GM19238 (cell line): ENCODE results near the gene PRSS35.
"Not testable (repeated sequence)": the region's sequence is repeated elsewhere in the genome, so short reads cannot be mapped to it uniquely, and the experiment has no call there.

ENCODE experiments used
- DNase-seq: peaks from one replicate; pipeline ENCODE4 v3.0.0; 2011; ENCODE audit warnings: low spot score; ENCODE audit not compliant: insufficient read length

PRSS35 gene, protein sequence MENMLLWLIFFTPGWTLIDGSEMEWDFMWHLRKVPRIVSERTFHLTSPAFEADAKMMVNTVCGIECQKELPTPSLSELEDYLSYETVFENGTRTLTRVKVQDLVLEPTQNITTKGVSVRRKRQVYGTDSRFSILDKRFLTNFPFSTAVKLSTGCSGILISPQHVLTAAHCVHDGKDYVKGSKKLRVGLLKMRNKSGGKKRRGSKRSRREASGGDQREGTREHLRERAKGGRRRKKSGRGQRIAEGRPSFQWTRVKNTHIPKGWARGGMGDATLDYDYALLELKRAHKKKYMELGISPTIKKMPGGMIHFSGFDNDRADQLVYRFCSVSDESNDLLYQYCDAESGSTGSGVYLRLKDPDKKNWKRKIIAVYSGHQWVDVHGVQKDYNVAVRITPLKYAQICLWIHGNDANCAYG

DNA sequence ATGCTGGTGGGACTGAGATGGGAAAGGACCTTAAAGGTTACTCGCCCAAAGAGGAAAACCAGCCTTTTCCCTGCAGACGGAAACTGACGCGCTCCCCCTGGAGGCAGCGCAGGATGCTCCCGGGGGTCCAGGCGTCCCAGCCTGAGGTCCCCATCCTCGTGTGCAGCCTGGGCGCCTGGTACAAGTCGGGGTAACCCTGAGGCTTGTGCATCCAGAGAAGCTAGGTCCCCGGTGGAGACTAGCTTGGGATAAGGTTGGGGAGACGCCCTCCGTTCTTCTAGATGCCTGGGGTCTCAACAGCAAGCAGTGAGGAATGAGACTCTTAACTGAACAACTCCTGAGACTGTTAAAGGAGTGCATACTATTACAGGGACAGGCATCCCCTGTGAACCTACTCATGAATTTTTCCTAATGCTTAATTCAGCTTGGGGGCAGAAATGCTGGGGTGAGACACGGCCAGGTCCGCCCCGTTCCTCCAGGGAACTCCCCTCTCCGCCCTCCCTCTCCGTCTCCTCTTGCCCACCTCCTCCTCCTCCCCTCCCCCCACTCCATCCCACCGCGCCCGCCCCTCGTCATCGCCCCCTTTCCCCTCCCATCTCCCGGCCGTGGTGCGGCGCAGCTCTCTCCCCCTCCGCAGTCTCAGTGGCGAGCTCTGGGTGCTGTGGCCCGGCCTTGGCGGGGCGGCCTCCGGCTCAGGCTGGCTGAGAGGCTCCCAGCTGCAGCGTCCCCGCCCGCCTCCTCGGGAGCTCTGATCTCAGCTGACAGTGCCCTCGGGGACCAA is at the start of gene PRSS35:
PRSS35 (plus strand) TSS at position 634 of the 781 bp plus-strand sequence. CDS start 10,908 bp downstream, outside the sequence.
- peak; percentile 6 for DNase-seq

DNA sequence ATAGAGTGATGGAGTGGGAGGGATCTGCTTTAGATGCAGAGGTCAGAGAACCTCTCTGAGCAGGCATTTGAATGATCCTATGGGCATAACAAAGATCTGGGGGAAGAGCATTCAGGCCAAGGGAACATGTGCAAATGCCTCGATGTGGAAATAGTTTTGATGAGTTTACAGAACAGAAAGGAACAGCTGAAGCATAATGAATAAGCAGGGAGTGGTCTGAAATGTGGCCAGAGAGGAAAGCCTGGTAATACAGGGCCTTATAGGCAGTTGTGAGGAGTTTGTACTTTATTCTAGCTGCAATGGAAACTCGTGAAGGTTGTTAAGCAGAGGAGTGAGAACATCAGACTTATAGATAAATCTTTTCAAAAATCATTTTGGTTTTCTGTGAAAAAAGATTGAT is 48.4 kb upstream of the PRSS35 start:
- no peak for DNase-seq

DNA sequence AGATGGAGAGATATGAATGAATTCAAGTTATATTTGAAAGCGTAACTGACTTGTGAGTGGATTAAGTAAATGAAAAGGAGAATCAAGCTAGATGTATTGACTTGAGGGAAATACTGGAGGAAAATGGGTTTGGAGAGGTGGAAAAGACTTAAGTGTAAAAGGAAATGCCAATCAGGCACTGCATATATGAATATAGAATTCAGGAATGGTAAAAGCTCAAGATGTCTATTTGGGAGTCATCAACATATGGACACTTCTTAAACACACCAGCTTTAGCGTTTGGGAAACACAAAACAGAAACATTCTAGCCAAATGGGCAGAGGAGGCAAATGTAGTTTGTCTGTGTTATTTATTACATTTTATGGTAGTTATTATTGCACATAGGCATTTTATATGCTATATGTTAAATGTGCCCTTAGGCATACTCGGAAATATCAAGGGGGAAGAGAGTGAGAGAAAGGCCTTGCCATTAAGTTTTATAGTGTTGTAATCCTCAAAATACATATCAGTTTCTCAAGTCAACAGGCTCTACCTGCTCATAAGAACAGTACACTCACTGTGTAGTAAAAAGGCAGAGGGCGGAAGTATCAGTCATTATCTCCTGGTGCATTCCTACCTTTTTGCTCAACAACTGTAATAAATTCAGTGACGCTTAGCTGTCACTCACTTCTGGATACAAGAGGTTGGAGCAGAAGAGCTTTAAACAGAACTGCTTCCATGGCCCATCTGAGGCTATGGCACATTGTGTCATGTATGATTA is 47.8 kb upstream of the PRSS35 start:
- DNase-seq = no peak

DNA sequence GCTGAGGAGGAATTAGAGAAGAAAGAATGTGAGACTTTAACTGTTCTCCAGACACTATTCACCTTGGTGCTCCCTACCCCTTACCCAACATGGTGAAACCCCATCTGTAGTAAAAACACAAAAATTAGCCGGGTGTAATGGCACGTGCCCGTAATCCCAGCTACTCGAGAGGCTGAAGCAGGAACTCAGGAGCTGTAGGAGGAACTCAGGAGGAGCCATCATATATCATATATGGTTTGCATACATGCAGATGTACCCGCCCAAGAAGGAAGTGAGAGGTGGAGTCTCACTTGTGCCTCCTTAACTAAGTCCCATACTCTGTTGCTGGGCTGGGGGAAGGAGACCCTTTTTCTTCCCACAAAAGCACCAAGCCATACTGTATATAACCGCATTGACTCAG is 46.0 kb upstream of the PRSS35 start:
- DNase-seq = no peak

DNA sequence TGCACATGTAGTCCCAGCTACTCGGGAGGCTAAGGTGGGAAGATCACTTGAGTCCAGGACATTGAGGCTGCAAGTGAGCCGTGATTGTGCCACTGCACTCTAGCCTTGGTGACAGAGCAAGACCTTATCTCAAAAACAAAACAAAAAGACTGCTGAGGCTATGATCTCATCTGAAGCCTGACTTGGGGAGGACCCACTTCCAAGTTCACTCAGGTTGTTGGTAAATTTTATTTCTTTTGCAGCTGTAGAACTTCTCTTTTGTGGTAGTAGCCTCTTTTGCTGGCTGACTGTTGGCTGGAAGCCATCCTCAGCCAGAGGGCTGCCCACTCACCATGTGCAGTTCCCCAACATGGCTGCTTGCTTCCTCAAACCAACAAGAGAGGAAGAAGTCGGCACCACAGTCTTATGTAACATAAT is 44.7 kb upstream of the PRSS35 start:
- no peak for DNase-seq

DNA sequence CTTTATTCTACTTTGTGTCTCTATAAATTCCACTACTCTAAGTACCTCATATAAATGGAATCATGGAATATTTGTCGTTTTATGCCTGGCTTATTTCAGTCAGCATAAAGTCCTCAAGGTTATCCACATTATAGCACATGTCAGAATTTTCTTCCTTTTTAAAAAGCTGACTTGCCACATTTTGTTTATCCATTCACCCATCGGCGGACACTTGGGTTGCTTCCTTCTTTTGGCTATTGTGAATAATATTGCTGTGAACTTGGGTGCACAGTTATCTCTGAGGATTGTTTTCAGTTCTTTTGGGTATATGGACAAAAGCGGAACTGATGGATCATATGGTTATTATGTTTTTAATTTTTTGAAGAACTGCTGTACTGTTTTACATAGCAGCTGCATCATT is 42.3 kb upstream of the PRSS35 start:
- DNase-seq = no peak

DNA sequence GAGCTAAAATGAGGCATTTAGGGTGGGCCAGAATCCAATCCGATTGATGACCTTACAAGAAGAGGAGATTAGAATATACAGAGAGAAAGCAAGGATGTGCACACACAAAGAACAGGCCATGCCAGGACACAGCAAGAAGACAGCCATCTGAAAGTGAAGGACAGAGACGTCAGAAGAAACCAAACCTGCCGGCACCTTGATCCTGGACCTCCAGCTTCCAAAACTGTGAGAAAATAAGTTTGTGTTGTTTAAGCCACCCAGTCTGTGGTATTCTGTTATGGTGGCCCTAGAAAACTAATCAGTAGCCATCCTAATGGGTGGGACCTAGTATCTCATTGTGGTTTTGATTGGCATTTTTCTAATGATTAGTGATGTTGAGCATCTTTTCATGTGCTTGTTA is 41.7 kb upstream of the PRSS35 start:
- DNase-seq = no peak

DNA sequence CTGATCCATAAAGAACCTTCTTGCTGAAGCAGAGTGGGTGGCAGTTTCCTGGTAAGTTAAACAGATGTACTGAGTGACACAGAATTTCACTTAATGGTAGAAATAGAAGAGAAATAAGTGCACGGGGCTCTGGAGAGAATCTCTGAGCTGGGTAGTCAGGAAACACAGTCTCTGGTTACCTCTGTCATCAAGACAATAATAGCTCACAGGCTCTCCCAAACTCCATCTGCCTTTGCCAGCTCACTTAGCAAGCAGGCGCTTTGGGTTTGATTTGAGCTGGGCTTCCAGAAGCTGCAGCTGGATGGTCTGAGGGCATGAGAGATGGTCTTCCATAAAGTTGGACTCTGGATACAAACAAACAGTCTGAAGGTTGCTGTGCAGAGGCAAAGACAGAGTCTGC is 39.6 kb upstream of the PRSS35 start:
- no peak for DNase-seq

DNA sequence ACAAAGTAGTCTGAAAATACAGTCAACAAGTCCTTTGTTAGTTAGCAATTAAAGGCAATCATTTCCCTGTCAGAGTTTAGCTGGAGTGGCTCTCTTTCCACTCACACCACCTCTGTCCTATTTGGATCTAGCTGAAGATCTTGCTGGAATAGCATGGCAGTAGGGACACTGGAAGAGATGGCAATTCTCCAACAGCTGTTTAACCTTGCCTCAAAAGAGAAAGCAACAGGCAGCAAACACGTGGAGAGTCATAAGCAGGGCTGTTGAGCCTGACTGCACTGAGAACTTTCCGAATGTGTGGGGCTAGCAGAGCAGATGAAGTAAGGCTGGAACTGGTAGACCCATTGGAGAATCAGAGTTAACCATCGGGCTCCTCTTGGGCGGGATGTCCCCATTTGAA is 38.0 kb upstream of the PRSS35 start:
- DNase-seq = no peak

DNA sequence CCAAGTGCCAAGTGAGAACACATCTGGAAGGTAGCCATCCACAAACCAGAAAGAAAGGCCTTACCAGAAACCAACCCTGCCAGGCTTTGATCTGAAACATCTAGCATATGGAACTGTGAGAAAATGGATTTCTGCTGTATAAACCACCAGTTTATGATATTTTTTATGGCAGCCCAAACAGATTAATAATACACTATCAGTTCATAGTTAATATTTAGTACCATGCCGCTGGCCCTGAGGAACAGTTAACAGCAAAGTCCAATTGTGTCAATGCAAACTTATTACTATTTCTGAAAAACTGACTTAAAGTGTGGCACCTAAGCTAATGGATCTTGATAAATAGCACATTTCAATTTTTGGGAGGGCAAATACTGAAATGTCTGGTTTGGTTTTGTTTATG is 35.4 kb upstream of the PRSS35 start:
- DNase-seq = no peak

DNA sequence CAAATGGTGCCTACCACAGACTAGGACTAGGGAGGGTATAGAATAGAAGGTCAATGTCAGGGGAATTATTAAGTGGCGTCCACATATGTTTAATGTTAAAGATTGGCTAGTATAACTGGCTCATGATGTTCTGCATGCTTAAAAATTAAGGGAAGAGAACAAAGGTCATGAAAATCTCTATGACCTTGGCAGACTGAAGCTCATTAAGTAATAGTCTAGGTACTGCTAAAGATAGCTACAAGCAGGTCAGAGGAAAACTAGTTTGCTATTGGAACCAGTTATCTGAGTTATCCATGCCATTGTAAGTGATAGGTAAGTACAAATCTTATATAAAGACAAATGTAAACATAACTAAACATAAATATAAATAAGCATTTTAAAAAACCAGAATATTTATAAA is 32.9 kb upstream of the PRSS35 start:
- no peak for DNase-seq

DNA sequence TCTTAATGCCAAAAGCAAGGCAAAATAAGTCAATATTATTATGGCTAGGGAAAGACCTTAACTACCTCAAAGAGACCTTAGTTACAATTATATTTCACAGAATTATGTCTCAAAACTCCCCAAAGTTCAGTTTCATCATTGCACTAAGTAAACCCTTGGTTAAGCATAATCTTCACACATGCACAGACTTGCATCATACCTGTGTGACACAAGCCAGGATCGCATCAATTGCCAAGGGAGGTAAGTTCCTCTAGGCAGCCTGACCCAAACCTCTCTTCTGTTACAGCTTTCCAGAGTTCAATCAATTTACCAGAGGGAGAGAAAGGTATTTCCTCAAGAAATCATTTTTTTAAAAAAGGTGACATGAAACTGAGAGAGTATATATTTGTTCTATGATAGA is 31.9 kb upstream of the PRSS35 start:
- DNase-seq = no peak

DNA sequence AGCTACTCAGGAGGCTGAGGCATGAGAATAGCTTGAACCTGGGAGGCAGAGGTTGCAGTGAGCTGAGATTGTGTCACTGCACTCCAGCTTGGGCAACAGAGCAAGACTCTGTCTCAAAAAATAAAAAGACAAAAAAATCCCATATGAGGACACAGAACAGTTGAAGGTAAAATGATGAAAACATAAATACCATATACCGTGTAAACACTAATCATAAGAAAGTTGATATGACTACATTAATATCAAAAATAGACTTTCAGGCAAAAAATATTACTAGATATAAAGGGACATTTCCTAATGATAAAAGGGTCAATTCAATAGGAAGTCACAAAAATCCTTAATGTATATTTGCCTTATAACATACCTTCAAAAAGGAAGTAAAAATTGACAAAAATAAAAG is 30.4 kb upstream of the PRSS35 start:
- DNase-seq = not testable (repeated sequence)

DNA sequence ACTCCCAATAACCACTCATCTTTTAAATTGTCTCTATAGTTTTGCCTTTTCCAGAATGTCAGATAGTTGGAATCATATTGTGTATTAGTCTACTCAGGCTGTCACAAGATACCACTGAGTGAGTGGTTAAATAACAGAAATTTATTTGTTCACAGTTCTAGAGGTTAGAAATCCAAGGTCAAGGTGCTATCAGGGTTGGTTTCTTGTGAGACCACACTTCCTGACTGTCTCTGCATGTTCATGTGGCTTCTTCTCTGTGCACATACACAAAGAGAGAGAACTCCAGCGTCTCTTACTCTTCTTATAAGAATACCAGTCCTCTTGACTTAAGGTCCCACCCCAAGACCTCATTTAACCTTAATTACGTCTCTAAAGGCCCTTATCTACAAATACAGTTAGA is 23.9 kb upstream of the PRSS35 start:
- no peak for DNase-seq

DNA sequence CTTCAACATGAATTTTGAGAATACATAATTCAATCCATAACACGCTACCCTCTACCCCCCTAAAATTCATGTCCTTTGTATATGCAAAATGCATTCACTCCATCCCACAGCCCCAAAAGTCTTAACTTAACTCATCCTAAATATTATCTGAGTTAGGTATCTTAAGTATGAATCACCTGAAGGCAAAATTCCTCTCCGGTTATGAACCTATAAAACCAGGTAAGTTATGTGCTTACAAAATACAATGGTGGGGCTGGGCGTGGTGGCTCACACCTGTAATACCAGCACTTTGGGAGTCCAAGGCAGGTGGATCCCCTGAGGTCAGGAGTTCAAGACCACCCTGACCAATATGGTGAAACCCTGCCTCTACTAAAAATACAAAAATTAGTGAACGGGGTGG is 23.5 kb upstream of the PRSS35 start:
- no peak for DNase-seq

DNA sequence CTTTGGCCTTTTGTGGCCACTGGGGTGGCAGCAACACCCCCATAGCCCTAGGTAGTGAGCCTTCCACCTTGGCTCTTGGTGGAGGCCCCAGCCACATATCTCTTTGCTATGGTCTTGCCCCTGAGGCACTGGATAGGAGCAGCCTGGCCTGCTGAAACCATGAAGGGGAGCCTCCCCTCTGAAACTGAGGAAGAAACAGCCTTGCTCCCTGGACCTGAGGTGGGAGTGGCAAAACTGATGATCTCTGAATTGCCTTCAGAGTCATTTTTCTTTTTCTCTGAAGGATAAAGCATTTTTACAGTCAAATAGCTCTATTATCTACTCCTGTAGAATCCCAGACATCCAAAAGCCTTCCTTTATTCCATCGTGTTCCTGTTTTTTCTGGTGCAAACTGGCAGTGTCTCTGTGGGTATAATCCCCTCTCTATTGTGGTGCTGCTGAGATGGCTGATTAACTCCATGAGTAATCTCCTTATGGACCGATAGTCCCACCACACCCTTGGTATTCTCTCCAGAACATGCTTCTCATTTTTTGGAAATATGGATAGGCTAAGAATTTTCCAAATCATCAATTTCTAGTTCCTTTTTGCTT is 22.0 kb upstream of the PRSS35 start:
- DNase-seq = no peak

DNA sequence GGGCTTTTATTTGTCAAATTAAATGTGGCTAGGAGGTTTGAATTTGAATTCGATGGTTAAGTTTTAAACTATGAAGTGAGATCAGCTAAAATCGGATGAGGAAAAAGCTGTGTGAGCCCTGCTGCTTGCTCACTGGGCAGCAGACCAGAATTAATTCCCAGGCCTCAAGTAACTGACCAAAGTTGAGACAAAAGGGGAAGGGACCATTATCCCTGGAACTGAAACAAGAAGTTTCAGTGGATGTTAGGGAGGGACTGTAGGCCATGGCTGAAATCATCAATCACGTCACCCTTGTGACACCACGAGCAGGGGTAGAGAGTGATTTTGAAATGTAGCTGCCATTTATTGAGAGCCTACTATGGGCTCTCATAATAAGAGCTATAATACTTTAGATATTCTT is 7.0 kb upstream of the PRSS35 start:
- no peak for DNase-seq

DNA sequence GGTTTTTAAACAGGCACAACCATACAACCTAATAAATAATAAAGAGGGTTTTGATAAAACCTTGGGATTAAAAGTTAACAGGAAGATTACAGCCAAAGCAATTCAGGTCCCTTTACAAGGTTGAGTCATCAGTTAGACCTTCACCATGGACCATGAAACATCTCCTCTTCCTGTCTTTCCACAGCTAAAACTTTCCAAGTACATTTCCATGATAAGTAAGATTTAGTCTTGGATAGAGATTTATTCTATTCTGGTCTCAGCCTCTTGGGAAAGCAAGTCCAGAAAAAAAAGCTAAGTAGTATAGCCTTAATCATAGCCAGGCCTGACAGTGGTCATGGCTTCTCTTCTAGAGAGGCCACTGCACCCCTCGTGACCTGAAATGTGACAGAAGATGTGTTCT is 2.9 kb upstream of the PRSS35 start:
- DNase-seq = no peak

DNA sequence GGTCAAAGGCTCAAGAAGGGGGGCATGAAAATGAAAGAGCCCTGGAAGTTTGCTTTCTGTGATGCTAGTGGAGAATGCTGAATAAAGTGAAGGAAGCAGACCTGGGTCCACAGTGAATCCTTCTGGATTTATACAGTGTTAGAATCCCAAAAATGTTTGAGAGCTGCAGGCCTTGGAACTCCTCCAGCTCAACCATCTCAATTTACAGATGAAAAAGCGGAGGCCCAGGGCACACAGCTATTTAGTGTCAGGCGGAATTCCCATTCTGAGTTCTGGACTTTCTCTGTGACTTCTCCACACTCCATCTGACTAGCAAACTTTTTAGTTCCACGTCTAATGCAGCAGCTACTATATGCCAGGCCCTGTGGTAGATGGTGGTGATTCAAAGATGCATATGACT is 1.5 kb upstream of the PRSS35 start:
- DNase-seq = no peak

DNA sequence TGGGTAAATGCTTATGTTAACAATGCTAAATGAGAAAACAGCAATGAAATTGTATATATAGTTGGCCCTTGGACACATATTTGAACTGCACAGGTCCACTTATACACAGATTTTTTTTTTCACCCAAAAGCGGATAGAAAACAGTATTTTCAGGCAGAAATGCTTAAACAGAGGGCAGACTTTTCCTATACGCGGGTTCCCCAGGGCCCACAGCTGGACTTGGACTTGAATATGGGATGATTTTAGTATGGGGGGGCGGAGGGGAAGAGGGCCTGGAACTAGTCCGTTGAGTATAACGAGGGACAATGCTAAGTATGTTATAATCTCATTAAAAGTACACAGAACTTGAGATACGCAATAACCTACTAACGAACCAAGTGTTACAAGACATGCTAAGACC is 1.1 kb upstream of the PRSS35 start:
- no peak for DNase-seq

DNA sequence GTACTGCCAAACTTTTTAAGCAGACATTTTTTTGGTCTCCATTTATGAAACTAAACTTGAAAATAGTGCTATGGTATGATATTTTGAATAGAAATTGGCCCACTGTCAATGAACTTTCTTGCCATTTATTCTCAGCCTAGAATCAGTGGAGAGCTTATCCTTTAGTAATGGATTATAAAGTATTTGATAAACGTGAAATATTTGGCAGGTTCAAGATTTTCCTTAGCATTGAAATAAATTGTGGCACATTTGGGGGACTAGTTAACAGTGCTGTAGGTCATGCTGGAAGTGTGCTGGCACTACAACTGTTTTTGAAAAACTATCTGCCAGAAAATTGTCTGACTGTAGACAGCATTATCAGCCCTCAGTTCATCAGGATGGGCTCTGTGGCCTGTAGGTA is 2.1 kb downstream of the PRSS35 start:
- DNase-seq = no peak
